LHCN-M2 (cell line): ENCODE results near the gene ABHD4. TPM values are rescaled to one million over a fixed set of nuclear protein-coding genes. Genes with fewer than 3 reads are reported as not detected.
"Not testable (repeated sequence)": the region's sequence is repeated elsewhere in the genome, so short reads cannot be mapped to it uniquely, and the experiment has no call there.

Source experiments
- DNase-seq: peaks from one replicate; pipeline ENCODE4 v3.0.0-alpha.2; 2012; ENCODE audit warnings: low read depth
- total RNA-seq: library from RNA; depleted of rRNA; stranded (reverse); fragments of >200 nt; gene quantifications from 2 replicates; pipeline ENCODE4 v1.2.3, GENCODE V29; 2014

ABHD4 gene
- total RNA-seq, 1 experiment from 2014 or later: 9.8 TPM

DNA sequence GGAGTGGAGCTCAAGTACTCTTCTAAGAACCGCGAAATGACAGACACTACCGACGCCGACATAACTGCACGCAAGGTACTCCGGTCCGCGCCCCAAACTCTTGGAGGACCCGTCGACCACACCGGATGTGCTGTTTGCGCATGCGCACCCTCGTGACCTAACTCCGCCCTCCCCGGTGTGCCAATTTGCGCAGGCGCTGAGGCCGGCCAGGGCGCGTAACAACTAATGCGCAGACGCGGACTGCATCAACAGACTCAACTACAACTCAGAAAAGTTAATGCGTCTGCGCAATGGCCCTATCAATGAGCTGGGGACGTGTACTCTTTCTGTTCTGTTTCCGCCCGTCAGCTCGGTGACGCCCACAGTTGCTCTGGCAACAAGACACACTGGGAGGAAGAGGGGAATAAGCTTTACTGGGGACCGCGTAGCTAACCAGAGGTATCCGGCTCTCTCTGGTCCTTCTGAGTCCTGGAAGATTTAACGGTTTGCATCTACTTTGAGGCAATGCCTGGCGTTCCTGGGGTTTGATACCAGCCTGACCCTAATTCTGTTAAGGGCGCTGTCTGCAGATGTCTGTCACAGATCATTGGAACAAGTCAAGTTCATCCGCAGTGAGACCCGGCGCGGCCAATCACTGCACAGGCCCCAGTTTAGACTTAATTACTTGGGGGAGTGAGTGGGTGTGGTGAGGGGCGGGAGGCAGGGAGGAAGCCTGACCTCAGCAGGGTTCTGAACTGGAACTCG, 8.8 kb upstream of the ABHD4 start, which contains the start of gene DAD1:
Gene DAD1, minus strand, starts transcription at position 129 of the 744 bp plus-strand sequence. Its CDS starts 67 bp downstream, at position 62.
- peak; percentile 99 for DNase-seq

GRCh38 chr14:22593189-22593588, 4.9 kb upstream of the ABHD4 start:
- no peak for DNase-seq

DNA sequence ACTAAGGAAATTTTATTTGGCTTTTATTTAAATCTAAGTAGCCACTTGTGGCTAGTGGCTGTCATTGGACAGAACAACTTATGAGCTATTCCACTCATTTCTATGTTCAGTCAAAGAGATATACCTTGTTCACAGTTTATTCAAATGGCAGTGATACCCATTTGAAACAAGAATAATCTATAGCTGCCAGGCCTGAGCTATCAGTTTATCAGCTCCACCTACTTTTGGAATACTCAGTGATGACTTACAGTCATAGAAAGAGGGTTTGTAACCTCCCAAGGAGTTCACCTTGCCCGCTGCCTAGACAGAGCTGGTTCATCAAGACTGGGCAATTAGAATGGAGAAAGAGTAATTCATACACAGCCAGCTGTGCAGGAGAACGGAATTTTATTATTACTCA, 4.5 kb upstream of the ABHD4 start:
- no peak for DNase-seq

DNA sequence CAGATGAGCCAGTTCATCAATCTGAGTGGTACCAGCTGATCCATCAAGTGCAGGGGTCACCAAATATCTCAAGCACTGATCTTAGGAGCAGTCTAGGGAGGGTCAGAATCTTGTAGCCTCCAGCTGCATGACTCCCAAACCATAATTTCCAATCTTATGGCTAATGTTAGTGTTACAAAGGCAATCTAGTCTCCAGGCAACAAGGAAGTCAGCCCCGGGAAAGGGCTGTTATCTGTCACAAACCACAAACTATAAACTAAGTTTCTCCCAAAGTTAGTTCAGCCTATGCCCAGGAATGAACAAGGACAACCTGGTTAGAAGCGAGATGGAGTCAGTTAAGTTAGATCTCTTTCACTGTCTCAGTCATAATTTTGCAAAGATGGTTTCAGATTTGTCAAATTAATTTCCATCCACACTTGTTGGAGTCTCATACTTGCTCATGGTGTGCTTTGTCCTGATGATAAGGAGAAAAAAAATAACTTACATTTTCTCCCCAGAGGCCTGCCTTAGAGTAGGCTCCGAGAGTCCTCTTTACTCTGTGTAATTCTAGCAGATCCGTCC, 3.9 kb upstream of the ABHD4 start:
- DNase-seq: no peak

DNA sequence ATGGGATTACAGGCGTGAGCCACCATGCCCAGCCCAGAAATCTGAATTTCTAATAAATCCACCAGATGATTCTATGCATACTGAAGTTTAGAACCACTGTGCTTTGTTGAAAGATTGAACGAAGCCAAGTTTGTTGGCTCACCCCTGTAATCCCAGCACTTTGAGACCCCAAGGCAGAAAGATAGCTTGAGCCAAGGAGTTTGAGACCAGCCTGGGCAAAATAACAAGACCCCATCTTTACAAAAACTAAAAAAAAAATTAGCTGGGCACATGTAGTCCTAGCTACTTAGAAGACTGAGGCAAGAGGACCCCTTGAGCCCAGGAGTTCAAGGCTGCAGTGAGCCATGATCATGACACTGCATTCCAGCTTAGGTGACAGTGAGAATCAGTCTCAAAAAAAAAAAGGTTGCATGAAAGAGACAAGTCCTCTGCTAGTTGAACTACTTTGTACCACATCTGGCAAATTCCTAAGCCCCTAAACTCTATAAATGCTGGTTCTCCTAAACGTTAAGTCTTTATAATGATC, 1.7 kb upstream of the ABHD4 start:
- no peak for DNase-seq

GRCh38 chr14:22597265-22597664, 835 bp upstream of the ABHD4 start:
- DNase-seq: no peak

- DNase-seq: no peak
Observed at GRCh38 chr14:22597771-22598098, 365 bp upstream of the ABHD4 start.

- peak; percentile 37 for DNase-seq
Observed at GRCh38 chr14:22598896-22599244, 770 bp downstream of the ABHD4 start.

DNA sequence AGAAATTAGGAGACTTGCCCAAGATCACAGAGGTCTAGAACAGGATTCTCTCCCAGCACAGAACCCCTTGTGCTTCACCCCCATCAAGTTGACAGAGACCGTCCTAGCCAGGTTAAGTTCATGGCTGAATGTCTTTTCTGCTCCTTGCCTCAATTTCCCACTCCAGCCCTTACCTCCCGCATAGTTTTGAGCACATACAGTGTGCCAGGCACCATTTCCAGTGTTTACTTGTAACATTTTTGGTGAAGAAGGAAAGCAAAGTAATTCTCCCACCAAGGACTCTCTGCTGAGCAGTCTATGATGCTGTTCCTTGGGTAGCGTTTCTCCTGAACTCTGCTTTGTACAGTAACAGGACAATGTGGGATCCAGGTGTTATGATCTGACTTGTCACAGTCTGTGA, 1.2 kb downstream of the ABHD4 start:
- no peak for DNase-seq

GRCh38 chr14:22600027-22600426, 1.9 kb downstream of the ABHD4 start:
- DNase-seq: no peak

DNA sequence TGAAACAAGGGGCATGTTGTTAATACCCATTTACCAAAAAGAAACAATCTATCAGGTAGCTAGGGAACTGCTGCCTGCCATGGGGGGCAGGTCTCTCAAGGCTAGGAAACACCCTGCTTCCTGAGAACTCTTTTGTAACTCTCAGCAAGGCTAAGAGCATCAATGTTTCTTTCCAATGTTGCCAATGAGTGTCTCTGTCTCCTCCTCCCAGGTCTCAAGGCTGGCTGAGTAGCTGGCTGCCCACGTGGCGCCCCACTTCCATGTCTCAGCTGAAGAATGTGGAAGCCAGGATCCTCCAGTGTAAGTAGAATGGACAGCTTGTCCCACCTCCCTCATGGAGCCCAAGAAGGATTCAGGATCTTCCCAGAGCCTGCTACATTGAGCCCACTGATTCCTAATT, 3.4 kb downstream of the ABHD4 start:
- DNase-seq: no peak

DNA sequence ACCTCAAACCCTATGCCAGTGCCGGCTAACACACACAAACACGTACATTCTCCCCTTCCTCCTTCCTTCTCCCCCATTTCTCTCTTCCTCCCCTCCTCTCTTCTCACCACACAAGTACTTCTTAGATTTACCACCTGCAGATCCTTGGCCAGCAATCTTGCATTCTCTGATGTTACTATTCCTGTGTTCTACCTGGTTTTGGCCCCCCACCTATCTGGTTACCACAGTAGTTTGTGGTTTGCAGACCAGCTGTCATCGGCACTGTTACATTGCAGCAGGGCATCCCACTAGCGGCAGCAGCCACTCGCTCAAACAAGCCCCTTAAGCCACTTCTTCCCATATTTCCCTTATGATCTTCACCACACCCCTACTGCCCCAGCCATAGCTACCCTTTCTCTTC, 3.9 kb downstream of the ABHD4 start:
- DNase-seq: no peak

DNA sequence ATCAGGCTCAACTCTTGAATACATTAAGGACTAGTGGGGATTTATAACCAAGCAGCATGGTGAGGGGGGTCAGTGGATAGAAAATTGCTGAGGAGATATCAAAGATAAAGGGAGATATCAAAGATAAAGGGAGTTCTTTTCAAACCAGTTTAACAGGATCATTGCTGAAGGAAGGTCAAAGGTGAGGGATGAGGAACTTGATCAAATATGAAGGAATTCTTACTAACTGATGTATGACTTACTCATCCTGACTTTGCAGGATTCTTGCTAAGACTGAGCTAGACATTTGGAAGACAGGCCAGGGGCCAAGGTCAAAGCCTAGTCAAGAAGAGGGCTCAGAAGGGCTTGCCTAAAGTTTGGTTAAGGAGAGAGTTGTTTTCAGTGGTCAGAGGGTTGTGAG, 4.8 kb downstream of the ABHD4 start:
- peak; percentile 47 for DNase-seq

DNA sequence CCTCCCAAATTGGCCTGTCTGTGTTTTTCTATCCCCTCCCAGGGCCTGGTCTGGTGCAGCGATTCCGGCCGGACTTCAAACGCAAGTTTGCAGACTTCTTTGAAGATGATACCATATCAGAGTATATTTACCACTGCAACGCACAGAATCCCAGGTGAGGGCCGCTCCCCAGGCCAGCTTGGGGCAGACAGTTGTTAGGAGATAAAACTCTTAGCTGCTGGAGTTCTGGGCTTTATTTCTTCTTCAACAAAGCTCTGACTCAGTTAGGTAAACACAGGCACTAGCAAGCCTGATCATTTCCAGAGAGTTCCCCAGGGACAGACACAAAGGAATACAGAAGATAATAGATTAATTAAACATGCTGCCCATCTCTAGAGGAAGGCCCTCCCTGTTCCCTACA, 8.3 kb downstream of the ABHD4 start:
- DNase-seq: peak; percentile 59

GRCh38 chr14:22607291-22607690, 9.2 kb downstream of the ABHD4 start:
- peak; percentile 93 for DNase-seq

DNA sequence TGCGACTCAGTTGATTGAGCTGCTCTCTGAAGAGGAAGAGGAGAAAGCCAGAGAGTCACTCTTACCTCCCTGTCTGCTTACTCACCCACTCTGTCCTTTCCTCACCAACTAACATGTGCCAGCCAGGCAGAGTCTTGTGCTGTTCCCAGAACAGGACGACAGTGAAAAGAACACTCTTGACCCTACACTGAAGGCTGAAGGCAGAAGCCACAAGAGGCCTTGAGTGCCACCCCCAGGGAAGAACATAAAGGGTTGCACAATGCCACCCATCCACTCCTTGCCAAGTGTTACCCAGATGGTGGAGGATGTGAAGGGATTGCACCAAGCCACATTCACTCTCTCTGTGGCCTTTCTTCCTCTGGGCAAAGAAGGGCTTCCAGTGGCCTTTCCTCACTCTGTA, 12.8 kb downstream of the ABHD4 start:
- no peak for DNase-seq

DNA sequence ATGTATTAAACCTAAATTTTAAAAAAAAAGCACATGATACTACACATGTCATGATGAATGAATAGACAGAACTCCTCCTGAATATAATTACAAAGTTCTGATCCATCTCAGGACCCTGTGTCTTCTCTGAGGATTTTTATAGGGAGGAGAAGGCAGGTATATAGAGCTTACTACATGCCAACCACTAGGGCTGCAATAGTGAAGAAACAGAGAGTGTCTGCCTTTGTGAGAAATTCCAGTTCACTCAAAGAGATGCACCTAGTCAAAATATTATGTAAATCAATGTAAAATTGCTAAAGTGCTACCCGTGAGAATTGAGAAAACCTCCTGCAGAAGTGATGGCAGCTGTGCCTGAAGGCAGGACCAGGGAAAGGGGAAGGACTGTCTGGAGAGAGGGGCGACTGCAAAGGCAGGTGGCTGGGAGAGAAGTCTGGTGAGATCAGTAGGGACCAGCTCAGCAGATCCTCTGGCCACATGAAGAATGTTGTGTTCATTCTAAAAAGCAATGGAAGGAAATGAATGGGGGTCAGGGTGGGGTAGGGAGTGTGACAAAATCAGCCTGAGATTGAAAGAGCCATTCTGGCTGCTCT, 15.1 kb downstream of the ABHD4 start:
- no peak for DNase-seq

DNA sequence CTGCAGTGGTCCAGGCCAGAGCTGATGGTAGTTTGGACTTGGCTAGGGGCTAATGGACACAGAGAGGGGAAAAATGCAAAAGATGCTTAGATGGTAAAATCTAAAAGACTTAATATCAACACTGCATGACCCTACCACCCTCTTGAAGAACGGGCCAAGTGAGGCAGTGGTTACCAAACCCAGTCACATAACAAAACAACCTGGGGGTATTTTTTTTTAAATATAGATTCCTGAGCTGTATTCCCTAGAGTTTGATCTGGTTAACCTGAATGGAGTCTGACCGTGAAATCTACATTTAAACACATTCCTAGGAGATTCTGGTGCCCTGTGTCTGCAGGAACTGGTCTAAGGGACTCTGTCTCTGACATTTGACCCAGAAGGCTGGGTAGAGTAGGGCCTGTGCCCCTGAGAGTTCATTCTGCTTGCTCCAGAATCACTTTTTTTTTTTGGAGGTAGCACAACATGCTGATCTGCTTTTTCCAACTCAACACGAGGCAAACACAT, 15.7 kb downstream of the ABHD4 start:
- DNase-seq: no peak

GRCh38 chr14:22614240-22614799, 16.2 kb downstream of the ABHD4 start:
- DNase-seq: peak; percentile 96

- not testable (repeated sequence) for DNase-seq
Observed at GRCh38 chr14:22615765-22616164, 17.7 kb downstream of the ABHD4 start.

- peak; percentile 68 for DNase-seq
Observed at GRCh38 chr14:22622255-22622654, 24.2 kb downstream of the ABHD4 start.

GRCh38 chr14:22623047-22623446, 24.9 kb downstream of the ABHD4 start:
- DNase-seq: no peak

- no peak for DNase-seq
Observed at GRCh38 chr14:22626590-22626989, 28.5 kb downstream of the ABHD4 start.
